Heart left ventricle (tissue), 13 donors: ENCODE data around the gene DPY30.

Source experiments
- POLR2A ChIP-seq, 2 donors: fragments of 450-650 bp; IDR thresholded peaks; one replicate each; pipeline ENCODE4 v1.6.1; 2017; ENCODE audit warnings: antibody characterized with exemption in 2 of 2, mild to moderate bottlenecking in 2 of 2, moderate library complexity in 2 of 2
- TF ChIP-seq, protein P1 (sequence below), 12 donors: fragments of 200-600 bp; sonication (generic) in 4 of 12; IDR thresholded peaks; one replicate each; pipeline versions ENCODE4 v1.5.0 to v1.8.0; 2018 to 2022; ENCODE audit warnings: antibody characterized with exemption in 12 of 12, mild to moderate bottlenecking in 5 of 12
- donor health status: ischemic (EF 13 %, LVEDD 7.1; RV severe dilation, severe dysfunction).
- donor health status: DM: no; HTN: yes; CAD: no.
- donor health status: DM: no; HTN: no; CAD: no.
- donor health status: ischemic (EF 25% LVEDD 6.9; RV normal size, moderate dysfunction).
- donor health status: ischemic (EF 25% LVEDD 5.7; RV mildly dilated, moderate dysfunction).
- donor health status: ischemic (EF 35%, LVEDD 5.7; RV mildly dilated, moderate dysfunction).
- donor health status: nonischemic (EF 11% LVEDD 7.7; RV severe dilation, severe dysfunction).
- donor health status: DM: yes; HTN: yes; CAD: no.
- donor health status: PGD.
- donor health status: ischemic (EF 29% LVEDD 5.4; RV normal size, mild dysfunction).
- donor health status: nonischemic (EF 23%, LVEDD 6.1; RV moderate dilation, normal function).

DNA sequence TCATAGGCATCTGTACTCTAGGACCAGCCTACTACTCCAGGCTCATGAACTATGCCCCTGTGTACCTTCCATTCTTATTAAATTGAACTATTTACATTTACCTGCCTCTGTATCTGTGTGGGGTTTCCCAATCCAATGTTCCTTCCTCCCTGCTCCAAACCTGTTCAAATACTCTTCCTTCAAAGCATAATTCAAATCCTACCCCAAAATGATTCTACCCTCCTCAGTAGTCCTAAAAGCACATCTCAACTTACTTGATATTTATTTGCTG is 32.5 kb downstream of the DPY30 start:
- no peak for TF ChIP-seq POLR2A (IDR thresholded peaks at IDR 0.05)
- TF ChIP-seq, protein P1, sequence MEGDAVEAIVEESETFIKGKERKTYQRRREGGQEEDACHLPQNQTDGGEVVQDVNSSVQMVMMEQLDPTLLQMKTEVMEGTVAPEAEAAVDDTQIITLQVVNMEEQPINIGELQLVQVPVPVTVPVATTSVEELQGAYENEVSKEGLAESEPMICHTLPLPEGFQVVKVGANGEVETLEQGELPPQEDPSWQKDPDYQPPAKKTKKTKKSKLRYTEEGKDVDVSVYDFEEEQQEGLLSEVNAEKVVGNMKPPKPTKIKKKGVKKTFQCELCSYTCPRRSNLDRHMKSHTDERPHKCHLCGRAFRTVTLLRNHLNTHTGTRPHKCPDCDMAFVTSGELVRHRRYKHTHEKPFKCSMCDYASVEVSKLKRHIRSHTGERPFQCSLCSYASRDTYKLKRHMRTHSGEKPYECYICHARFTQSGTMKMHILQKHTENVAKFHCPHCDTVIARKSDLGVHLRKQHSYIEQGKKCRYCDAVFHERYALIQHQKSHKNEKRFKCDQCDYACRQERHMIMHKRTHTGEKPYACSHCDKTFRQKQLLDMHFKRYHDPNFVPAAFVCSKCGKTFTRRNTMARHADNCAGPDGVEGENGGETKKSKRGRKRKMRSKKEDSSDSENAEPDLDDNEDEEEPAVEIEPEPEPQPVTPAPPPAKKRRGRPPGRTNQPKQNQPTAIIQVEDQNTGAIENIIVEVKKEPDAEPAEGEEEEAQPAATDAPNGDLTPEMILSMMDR (IDR thresholded peaks at IDR 0.05) = no peak
